SH-SY5Y (cell line): Measurements from ENCODE around the gene ADPRHL1.

Experiments used
- GATA2 ChIP-seq: IDR thresholded peaks from 2 replicates; pipeline ENCODE4 v1.6.1; 2011; ENCODE audit warnings: mild to moderate bottlenecking, low read depth, low read length
- GATA3 ChIP-seq: IDR thresholded peaks from 2 replicates; pipeline ENCODE4 v1.6.1; 2011; ENCODE audit warnings: low read depth, mild to moderate bottlenecking, low read length, moderate library complexity

DNA sequence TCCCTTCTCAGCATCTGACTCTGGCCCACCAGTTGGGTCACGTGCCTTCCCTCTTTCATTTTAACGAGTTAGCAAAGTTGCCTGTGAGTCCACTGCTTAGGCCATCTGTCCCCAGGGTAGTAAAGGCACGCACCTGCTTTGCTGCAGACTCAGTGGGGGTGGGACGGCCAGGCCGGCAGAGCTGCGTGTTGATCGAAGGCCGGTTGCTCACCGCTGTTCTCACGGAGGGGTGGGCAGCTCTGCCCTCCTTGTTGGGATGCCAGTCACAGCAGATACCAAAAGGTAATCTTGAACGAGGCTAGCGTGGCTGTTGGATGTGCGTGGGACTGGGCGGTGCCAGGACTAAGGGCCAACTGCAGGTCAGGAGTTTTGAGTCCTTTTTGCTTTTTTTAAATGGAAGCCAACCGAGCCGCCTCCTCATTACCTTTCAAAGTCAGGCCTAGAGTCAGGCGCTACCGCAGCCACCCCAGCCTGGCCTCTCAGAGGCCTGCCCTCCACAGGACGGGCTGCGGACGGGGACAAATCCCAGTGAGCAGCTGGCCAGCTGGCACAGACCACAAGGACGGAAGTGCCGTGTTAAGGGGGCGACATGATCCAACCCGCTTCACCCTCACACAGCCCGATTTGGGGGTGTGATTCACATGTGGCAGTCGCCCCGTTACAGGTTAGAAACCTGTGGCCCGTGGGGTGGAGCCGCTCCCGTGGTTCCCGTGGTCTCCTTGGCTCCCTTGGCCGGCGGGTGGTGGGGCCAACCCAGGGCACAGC lies 20.6 kb downstream of the ADPRHL1 start:
- TF ChIP-seq GATA2 (no peak), GATA3 (no peak)
